HCT116 (cell line): Measurements from ENCODE around the gene BMPER. TPM values are rescaled to one million over a fixed set of nuclear protein-coding genes. Genes with fewer than 3 reads are reported as not detected.

ENCODE experiments used
- ATAC-seq: fragments of 200-7000 bp; cut with Tn5 transposase; 2 replicates; pipeline ENCODE4 v1.9.1; 2020; ENCODE audit warnings: mild to moderate bottlenecking, moderate library complexity
- BruUV-seq: library from RNA; stranded (reverse); fragments of 400-500 nt; replicated peaks from 2 replicates; lab custom pipeline; 2021; lab: Mats Ljungman, UMichigan
- CTCF ChIA-PET: fragments of 300-600 bp; sonication (Branson Sonifier 250); formaldehyde crosslinking; loops from one replicate; lab custom pipeline; 2021; ENCODE audit warnings: antibody characterized with exemption; lab: Charles Lee
- POLR2A ChIA-PET: fragments of 300-600, 350-600 bp; sonication (Branson Sonifier 250); formaldehyde crosslinking; loops from one replicate; lab custom pipeline; 2021; ENCODE audit warnings: antibody characterized with exemption; lab: Charles Lee
- RAD21 ChIA-PET, 2 experiments: fragments of 300-600 bp; sonication (Branson Sonifier 250); formaldehyde crosslinking; loops; one replicate each; lab custom pipeline; 2023; ENCODE audit warnings: low total read pairs in 2 of 2; ENCODE audit not compliant: uncharacterized antibody in 2 of 2, unreplicated experiment in 2 of 2, low non-redundant PET in 1 of 2; lab: Charles Lee
- DNase-seq: peaks from one replicate; pipeline ENCODE4 v3.0.0-alpha.2; 2010; ENCODE audit warnings: low read depth, low spot score
- H2AFZ ChIP-seq: fragments of 200-600 bp; shearing (Covaris generic), sonication (generic); 2 replicates; pipeline ENCODE4 v1.6.1; 2017; ENCODE audit warnings: low read depth, mixed run types, mixed read lengths, antibody characterized with exemption, low read length; ENCODE audit not compliant: poor library complexity, severe bottlenecking
- H3K27ac ChIP-seq: 2 replicates; pipeline ENCODE4 v1.5.1; 2012; ENCODE audit warnings: low read depth, low read length
- H3K27me3 ChIP-seq: fragments of 200-600 bp; sonication (generic); 2 replicates; pipeline ENCODE4 v1.6.1; 2016; ENCODE audit warnings: mixed run types, low read length, mixed read lengths; ENCODE audit not compliant: insufficient read depth
- H3K36me3 ChIP-seq, 2 experiments: fragments of 200-500 bp in 1 of 2; fragments of 200-600 bp in 1 of 2; sonication (Bioruptor generic) in 1 of 2; sonication (generic) in 1 of 2; 2 replicates each; pipeline versions ENCODE4 v1.5.1 to v1.6.1; 2014 to 2016; ENCODE audit warnings: low read length in 2 of 2, inconsistent platforms in 1 of 2, mixed read lengths in 1 of 2, mixed run types in 1 of 2; ENCODE audit not compliant: insufficient read depth in 2 of 2, control insufficient read depth in 1 of 2
- H3K4me1 ChIP-seq, 2 experiments: fragments of 200-600 bp in 1 of 2; sonication (generic) in 1 of 2; 2 replicates each; pipeline versions ENCODE4 v1.5.1 to v1.6.1; 2012 to 2017; ENCODE audit warnings: low read length in 2 of 2, inconsistent platforms in 1 of 2, mild to moderate bottlenecking in 1 of 2, mixed read lengths in 1 of 2, mixed run types in 1 of 2, moderate library complexity in 1 of 2; ENCODE audit not compliant: insufficient read depth in 2 of 2, control insufficient read depth in 1 of 2
- H3K4me2 ChIP-seq: fragments of 200-600 bp; sonication (generic); 2 replicates; pipeline ENCODE4 v1.6.1; 2017; ENCODE audit warnings: mixed run types, low read length, mixed read lengths
- H3K4me3 ChIP-seq, 2 experiments: fragments of 200-600 bp in 1 of 2; sonication (generic) in 1 of 2; replicated peaks in 1 of 2; 2 replicates each; pipeline ENCODE4 v1.5.1; 2011 to 2016; ENCODE audit warnings: low read length in 2 of 2, control low read depth in 1 of 2, low read depth in 1 of 2, mild to moderate bottlenecking in 1 of 2, mixed read lengths in 1 of 2, mixed run types in 1 of 2
- H3K79me2 ChIP-seq: fragments of 200-600 bp; sonication (generic); 2 replicates; pipeline ENCODE4 v1.6.1; 2017; ENCODE audit warnings: mild to moderate bottlenecking, mixed run types, low read length, moderate library complexity, mixed read lengths; ENCODE audit not compliant: insufficient read depth
- H3K9ac ChIP-seq: fragments of 200-600 bp; sonication (generic); 2 replicates; pipeline ENCODE4 v1.6.1; 2016; ENCODE audit warnings: low read length, mixed read lengths
- H3K9me2 ChIP-seq: fragments of 200-600 bp; sonication (generic), shearing (Covaris generic); 2 replicates; pipeline ENCODE4 v1.6.1; 2017; ENCODE audit warnings: mixed run types, mild to moderate bottlenecking, moderate library complexity; ENCODE audit not compliant: insufficient read depth
- H3K9me3 ChIP-seq, 2 experiments: fragments of 200-500 bp in 1 of 2; fragments of 200-600 bp in 1 of 2; sonication (Bioruptor generic) in 1 of 2; sonication (generic) in 1 of 2; 2 replicates each; pipeline ENCODE4 v1.6.1; 2014 to 2017; ENCODE audit warnings: low read length in 2 of 2, mixed read lengths in 2 of 2, inconsistent platforms in 1 of 2, low read depth in 1 of 2, mild to moderate bottlenecking in 1 of 2, mixed run types in 1 of 2, moderate library complexity in 1 of 2; ENCODE audit not compliant: control insufficient read depth in 1 of 2, insufficient read depth in 1 of 2
- H4K20me1 ChIP-seq: fragments of 200-600 bp; sonication (generic), shearing (Covaris generic); 2 replicates; pipeline ENCODE4 v1.6.1; 2017; ENCODE audit warnings: mixed run types, mild to moderate bottlenecking, moderate library complexity; ENCODE audit not compliant: insufficient read depth
- CBX3 ChIP-seq: IDR thresholded peaks from 2 replicates; pipeline ENCODE4 v1.6.1; 2012; ENCODE audit warnings: low read depth
- CEBPB ChIP-seq: IDR thresholded peaks from 2 replicates; pipeline ENCODE4 v1.6.1; 2012; ENCODE audit warnings: low read depth
- ELF1 ChIP-seq: IDR thresholded peaks from 2 replicates; pipeline ENCODE4 v1.6.1; 2012; ENCODE audit warnings: low read depth, borderline replicate concordance
- EZH2 ChIP-seq: fragments of 200-600 bp; sonication (generic); IDR thresholded peaks from 2 replicates; pipeline ENCODE4 v1.6.1; 2017; ENCODE audit warnings: antibody characterized with exemption, mixed run types
- EZH2phosphoT487 ChIP-seq: fragments of 200-600 bp; IDR thresholded peaks from 2 replicates; pipeline ENCODE4 v1.6.1; 2018; ENCODE audit warnings: antibody characterized with exemption, borderline replicate concordance
- FOSL1 ChIP-seq: IDR thresholded peaks from 2 replicates; pipeline ENCODE4 v1.6.1; 2012; ENCODE audit warnings: low read depth
- POLR2A ChIP-seq: IDR thresholded peaks from 2 replicates; pipeline ENCODE4 v1.7.0; 2011; ENCODE audit warnings: borderline replicate concordance; ENCODE audit not compliant: insufficient read depth, insufficient read length; ENCODE audit errors: extremely low read depth
- SIN3A ChIP-seq: IDR thresholded peaks from 2 replicates; pipeline ENCODE4 v1.6.1; 2012; ENCODE audit warnings: low read depth
- SP1 ChIP-seq: IDR thresholded peaks from 2 replicates; pipeline ENCODE4 v1.6.1; 2012; ENCODE audit warnings: low read depth
- TCF7L2 ChIP-seq: IDR thresholded peaks from 2 replicates; pipeline ENCODE4 v1.7.0; 2011; ENCODE audit warnings: borderline replicate concordance, inconsistent platforms; ENCODE audit not compliant: insufficient read depth, insufficient read length; ENCODE audit errors: extremely low read depth
- YY1 ChIP-seq: IDR thresholded peaks from 2 replicates; pipeline ENCODE4 v1.6.1; 2011; ENCODE audit warnings: low read length, low read depth, moderate library complexity, mild to moderate bottlenecking; ENCODE audit not compliant: insufficient replicate concordance; ENCODE audit errors: extremely low read depth
- ZFX ChIP-seq: fragments of 450-650 bp; IDR thresholded peaks from 2 replicates; pipeline ENCODE4 v1.6.1; 2017
- intact Hi-C: fragments of 100-400 bp; cut with micrococcal nuclease; formaldehyde crosslinking; loops from 2 replicates; pipeline ENCODE4 v1.10.0; 2022
- total RNA-seq: library from RNA; stranded (reverse); gene quantifications from one replicate; pipeline ENCODE4 v1.2.1, GENCODE V29; 2021; ENCODE audit not compliant: unreplicated experiment
- TF ChIP-seq, protein P1 (sequence below): IDR thresholded peaks from 2 replicates; pipeline ENCODE4 v1.6.1; 2012
- TF ChIP-seq, protein P2 (sequence below): IDR thresholded peaks from 2 replicates; pipeline ENCODE4 v1.6.1; 2012; ENCODE audit warnings: low read depth
- TF ChIP-seq, protein P3 (sequence below): IDR thresholded peaks from 2 replicates; pipeline ENCODE4 v1.6.1; 2012
- TF ChIP-seq, protein P4 (sequence below): IDR thresholded peaks from 2 replicates; pipeline ENCODE4 v1.6.1; 2011; ENCODE audit warnings: mild to moderate bottlenecking, low read length, moderate library complexity; ENCODE audit not compliant: insufficient replicate concordance; ENCODE audit errors: extremely low read depth

Gene BMPER
- total RNA-seq, 1 experiment from 2014 or later: not detected

DNA sequence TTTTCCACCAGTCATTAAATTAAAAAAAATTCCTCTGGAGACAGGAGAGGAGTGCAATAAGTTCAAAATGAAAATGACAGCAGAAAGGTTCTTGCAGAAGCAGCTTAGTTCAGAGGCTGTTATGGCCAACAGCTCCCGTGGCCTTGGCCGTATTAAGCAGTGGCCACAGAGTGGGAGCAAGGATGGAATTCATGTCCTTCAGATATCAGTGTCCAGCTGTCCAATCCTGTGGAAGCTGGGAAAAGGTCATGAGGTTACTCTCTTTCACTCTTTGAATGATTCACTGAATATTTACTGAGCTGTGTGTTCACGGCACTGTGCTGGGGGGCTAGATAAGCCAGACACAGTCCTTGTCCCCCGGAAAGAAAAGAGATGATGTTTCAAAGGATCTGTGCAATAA lies 231.8 kb downstream of the BMPER start:
- BruUV-seq: no TSS peak
- CTCF ChIA-PET: no interaction called here

More for the DNA sequence above, 231.8 kb downstream of the BMPER start:
- no peaks in the 10 kb centered on the region for H3K36me3 ChIP-seq
- DNase-seq: no peak
- ChIA-PET POLR2A (no interaction called here), RAD21 (no interaction called here)
- no peak overlapping the region for H2AFZ ChIP-seq
- no peak overlapping the region for H3K9ac ChIP-seq
- TF ChIP-seq EZH2phosphoT487 (no peak), SP1 (no peak), FOSL1 (no peak), CEBPB (no peak), CBX3 (no peak), POLR2A (no peak), SIN3A (no peak), EZH2 (no peak), ZFX (no peak), TCF7L2 (no peak), ELF1 (no peak), YY1 (no peak)
- TF ChIP-seq, protein P1, sequence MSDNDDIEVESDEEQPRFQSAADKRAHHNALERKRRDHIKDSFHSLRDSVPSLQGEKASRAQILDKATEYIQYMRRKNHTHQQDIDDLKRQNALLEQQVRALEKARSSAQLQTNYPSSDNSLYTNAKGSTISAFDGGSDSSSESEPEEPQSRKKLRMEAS: no peak
- TF ChIP-seq, protein P2, sequence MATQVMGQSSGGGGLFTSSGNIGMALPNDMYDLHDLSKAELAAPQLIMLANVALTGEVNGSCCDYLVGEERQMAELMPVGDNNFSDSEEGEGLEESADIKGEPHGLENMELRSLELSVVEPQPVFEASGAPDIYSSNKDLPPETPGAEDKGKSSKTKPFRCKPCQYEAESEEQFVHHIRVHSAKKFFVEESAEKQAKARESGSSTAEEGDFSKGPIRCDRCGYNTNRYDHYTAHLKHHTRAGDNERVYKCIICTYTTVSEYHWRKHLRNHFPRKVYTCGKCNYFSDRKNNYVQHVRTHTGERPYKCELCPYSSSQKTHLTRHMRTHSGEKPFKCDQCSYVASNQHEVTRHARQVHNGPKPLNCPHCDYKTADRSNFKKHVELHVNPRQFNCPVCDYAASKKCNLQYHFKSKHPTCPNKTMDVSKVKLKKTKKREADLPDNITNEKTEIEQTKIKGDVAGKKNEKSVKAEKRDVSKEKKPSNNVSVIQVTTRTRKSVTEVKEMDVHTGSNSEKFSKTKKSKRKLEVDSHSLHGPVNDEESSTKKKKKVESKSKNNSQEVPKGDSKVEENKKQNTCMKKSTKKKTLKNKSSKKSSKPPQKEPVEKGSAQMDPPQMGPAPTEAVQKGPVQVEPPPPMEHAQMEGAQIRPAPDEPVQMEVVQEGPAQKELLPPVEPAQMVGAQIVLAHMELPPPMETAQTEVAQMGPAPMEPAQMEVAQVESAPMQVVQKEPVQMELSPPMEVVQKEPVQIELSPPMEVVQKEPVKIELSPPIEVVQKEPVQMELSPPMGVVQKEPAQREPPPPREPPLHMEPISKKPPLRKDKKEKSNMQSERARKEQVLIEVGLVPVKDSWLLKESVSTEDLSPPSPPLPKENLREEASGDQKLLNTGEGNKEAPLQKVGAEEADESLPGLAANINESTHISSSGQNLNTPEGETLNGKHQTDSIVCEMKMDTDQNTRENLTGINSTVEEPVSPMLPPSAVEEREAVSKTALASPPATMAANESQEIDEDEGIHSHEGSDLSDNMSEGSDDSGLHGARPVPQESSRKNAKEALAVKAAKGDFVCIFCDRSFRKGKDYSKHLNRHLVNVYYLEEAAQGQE: no peak
- TF ChIP-seq, protein P3, sequence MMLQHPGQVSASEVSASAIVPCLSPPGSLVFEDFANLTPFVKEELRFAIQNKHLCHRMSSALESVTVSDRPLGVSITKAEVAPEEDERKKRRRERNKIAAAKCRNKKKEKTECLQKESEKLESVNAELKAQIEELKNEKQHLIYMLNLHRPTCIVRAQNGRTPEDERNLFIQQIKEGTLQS: no peak
- TF ChIP-seq, protein P4, sequence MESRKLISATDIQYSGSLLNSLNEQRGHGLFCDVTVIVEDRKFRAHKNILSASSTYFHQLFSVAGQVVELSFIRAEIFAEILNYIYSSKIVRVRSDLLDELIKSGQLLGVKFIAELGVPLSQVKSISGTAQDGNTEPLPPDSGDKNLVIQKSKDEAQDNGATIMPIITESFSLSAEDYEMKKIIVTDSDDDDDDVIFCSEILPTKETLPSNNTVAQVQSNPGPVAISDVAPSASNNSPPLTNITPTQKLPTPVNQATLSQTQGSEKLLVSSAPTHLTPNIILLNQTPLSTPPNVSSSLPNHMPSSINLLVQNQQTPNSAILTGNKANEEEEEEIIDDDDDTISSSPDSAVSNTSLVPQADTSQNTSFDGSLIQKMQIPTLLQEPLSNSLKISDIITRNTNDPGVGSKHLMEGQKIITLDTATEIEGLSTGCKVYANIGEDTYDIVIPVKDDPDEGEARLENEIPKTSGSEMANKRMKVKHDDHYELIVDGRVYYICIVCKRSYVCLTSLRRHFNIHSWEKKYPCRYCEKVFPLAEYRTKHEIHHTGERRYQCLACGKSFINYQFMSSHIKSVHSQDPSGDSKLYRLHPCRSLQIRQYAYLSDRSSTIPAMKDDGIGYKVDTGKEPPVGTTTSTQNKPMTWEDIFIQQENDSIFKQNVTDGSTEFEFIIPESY: no peak
- ATAC-seq: no peak
- intact Hi-C loops: loop anchor here (5.0 kb wide), 1 partner anchor 180 kb away; no protein-coding TSS in a partner anchor
- no peaks in the 10 kb centered on the region for H3K27me3 ChIP-seq
- H4K20me1 ChIP-seq: no peaks in the 10 kb centered on the region
- H3K9me3 ChIP-seq: no peaks in the 10 kb centered on the region
- no peaks in the 10 kb centered on the region for H3K79me2 ChIP-seq
- H3K9me2 ChIP-seq: no peaks in the 10 kb centered on the region
- no peak overlapping the region for H3K4me3 ChIP-seq
- no peak overlapping the region for H3K4me2 ChIP-seq
- no peak overlapping the region for H3K27ac ChIP-seq
- no peaks in the 10 kb centered on the region for H3K4me1 ChIP-seq
